DND-41 (cell line): ENCODE measurements around the gene RAB33A.

ENCODE experiments used
- EZH2 ChIP-seq: IDR thresholded peaks from 3 replicates; pipeline ENCODE4 v1.6.1; 2012; ENCODE audit warnings: borderline replicate concordance, low read depth, mild to moderate bottlenecking, moderate library complexity, low read length, inconsistent platforms; ENCODE audit not compliant: severe bottlenecking
- TF ChIP-seq, protein P1 (sequence below): IDR thresholded peaks from 2 replicates; pipeline ENCODE4 v1.5.1; 2012; ENCODE audit warnings: borderline replicate concordance, low read length, moderate library complexity, mild to moderate bottlenecking; ENCODE audit not compliant: poor library complexity, severe bottlenecking; ENCODE audit errors: extremely low read depth

DNA sequence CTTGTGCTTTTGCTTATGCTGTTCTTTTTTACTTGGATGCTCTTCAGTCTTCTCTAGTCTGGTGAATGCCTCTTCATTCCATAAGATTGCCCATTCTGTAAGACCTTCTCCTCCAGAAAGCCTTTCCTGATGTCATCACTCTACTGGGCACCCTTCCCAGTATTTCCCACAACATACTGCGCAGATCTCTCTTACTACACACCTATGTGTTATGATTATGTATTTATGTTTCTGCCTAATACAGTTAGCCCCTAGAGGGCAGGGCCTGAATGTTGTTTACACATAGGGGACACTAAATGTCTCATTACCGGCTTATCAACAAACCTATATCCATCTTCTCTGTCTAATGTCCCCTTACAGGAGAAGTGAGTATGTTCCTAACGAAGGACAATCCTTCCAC, 27.3 kb upstream of the RAB33A start:
- TF ChIP-seq, protein P1, sequence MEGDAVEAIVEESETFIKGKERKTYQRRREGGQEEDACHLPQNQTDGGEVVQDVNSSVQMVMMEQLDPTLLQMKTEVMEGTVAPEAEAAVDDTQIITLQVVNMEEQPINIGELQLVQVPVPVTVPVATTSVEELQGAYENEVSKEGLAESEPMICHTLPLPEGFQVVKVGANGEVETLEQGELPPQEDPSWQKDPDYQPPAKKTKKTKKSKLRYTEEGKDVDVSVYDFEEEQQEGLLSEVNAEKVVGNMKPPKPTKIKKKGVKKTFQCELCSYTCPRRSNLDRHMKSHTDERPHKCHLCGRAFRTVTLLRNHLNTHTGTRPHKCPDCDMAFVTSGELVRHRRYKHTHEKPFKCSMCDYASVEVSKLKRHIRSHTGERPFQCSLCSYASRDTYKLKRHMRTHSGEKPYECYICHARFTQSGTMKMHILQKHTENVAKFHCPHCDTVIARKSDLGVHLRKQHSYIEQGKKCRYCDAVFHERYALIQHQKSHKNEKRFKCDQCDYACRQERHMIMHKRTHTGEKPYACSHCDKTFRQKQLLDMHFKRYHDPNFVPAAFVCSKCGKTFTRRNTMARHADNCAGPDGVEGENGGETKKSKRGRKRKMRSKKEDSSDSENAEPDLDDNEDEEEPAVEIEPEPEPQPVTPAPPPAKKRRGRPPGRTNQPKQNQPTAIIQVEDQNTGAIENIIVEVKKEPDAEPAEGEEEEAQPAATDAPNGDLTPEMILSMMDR: no peak
- TF ChIP-seq EZH2: no peak
